A549 treated with AZD2906 at 1 μM for 4 hours (cell line): Measurements from ENCODE around the gene UBE2E1. TPM values are rescaled to one million over a fixed set of nuclear protein-coding genes. Genes with fewer than 3 reads are reported as not detected.

ENCODE experiments used
- total RNA-seq: library from RNA; stranded (reverse); fragments of 200-300 nt; extraction: Qiagen RNA extraction; gene quantifications from 5 replicates; pipeline ENCODE4 v1.2.3, GENCODE V29; 2022

Gene UBE2E1
- 104 to 114 TPM (median 113 TPM) in 5 replicates for total RNA-seq

DNA sequence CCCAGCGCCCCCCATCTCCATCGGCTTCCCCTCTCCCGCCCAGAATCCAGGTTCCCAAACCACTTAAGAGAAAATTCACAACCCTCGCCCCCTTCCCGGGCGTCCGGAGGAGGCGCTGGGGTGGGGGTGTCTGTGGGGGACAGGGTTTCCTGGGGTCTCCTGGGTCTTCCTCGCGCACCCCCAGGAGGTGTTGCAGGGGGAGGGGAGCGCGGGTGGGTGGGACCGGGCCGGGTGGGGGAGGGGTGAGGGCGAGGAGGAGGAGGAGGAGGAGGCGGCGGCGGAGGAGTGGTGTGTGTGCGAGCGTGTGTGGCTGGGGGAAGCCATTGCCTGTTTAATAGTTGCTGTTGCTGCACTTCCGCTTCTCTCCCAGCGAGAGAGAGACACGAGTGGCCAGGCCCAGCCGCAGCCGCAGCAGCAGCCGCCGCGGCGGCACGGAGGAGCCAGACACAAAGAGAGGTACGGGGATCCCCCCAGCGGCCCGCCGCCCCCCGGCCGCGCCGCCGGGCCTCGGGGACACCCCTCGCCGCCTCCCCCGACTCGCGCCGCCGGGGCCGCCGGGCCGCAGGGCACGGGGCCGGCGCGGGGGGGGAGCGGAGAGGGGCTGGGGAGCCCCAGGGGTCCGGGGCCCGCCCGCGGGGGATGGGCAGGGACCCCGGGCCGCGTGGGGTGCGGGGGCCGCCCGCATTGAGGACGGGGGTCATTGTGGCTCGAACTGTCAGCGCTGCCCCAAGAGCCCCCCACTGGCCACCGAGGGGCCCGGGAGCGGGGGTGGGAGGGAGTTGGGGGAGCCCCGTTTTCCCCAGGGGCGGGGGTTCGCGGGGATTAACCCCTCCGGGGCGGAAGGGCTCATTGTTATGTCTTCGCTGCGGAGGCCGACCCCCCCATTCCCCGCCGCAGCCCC, at the start of gene UBE2E1:
Gene UBE2E1, plus strand, starts transcription at position 323 of the 901 bp plus-strand sequence. CDS start 1,315 bp downstream, outside the sequence.

DNA sequence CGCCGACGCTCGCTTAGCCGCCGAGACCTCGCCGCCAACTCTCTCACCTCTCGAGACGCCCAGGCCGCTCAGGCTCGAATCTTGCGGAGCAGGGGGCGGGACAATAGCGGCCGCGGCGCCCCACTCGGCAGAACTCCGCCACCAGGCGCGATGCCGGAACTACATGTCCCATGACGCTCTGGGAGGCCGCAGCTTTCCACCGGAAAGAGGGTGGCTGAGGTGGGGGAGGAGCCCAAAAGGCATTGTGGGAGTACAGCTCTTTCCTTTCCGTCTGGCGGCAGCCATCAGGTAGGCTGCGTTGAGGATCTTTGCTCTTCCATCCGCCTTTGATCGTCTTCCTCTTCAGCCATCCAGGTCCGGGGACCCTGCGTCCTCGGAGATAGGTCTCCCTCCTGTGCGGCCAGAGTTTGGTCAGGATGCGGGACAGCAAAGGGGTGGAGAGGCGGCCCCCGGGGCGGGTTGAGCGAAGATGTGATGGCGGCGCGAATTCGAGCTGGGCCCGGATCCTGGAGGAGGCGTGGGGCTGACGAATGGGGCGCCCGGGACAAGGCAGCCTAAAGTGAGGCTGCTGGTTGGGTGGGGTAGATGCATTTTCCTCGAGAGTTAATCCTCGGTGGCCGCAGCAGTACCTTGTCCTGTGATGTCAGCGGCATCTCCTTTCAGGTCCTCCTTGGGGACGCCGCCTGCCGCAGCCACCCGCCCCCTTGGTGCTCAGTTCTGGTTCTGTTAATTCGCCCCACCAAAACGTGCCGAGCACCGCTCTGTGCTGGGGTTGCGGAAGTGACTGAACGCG, 111.3 kb downstream of the UBE2E1 start, which contains the start of the genes NKIRAS1 and RPL15:
Gene NKIRAS1, minus strand, starts transcription at position 105 of the 793 bp plus-strand sequence. CDS start 6,086 bp downstream, outside the sequence.
Gene RPL15, plus strand, starts transcription at position 247 of the 793 bp plus-strand sequence. CDS start 728 bp downstream, outside the sequence.

Other genes starting within 250 kb of the UBE2E1 start
- 10.9 to 13.3 TPM (median 11.9 TPM) in 5 replicates for gene NKIRAS1, start 111.0 kb downstream of the UBE2E1 start, total RNA-seq
- gene RPL15, start 111.2 kb downstream of the UBE2E1 start, total RNA-seq = 2,909 to 3,245 TPM (median 3,030 TPM) in 5 replicates
- gene NR1D2, start 139.3 kb downstream of the UBE2E1 start, total RNA-seq = 12.5 to 15.3 TPM (median 13.2 TPM) in 5 replicates